ENCODE results near the gene TMEM208. TPM values are rescaled to one million over a fixed set of nuclear protein-coding genes. Genes with fewer than 3 reads are reported as not detected.

The TMEM208 gene
- total RNA-seq, 4 donors from 2014 or later: 24.4 to 36.0 (median 31.7) TPM

DNA sequence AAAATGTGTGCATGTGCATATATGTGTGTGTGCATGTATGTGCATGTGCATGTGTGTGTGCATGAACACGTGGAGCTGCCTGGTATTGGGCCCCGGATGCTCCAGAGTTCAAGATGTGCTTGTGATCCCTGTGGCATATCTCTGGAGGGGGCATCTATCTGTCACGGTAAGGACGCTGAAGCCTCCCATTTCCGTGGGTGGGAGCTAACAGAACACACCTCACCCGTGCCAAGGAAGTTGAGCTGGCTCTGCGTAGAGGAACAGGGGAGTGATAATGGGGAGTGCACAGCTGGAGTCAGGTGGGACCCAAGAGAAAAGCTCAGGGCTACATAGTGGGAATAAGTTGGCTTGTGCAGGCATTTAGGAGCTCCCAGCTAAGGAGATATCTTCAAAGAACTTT lies 15.3 kb upstream of the TMEM208 start:
- no peaks in the 10 kb centered on the region for H3K27me3 ChIP-seq
- no peak overlapping the region for H3K27ac ChIP-seq
- H3K4me3 ChIP-seq: no peak overlapping the region
- H3K36me3 ChIP-seq: no peaks in the 10 kb centered on the region
- WGBS, 2 donors: 61 to 74% methylated on average over 4 to 5 of the region's 7 CpGs
- intact Hi-C loops (cut with DNase I): no loop called here
- peaks cover 0 to 24% (median 6%) of the 10 kb centered on the region in 3 donors for H3K4me1 ChIP-seq
- no peaks in the 10 kb centered on the region for H3K9me3 ChIP-seq
- DNase-seq: no peak
- no peak for TF ChIP-seq POLR2A (IDR thresholded peaks at IDR 0.05)

DNA sequence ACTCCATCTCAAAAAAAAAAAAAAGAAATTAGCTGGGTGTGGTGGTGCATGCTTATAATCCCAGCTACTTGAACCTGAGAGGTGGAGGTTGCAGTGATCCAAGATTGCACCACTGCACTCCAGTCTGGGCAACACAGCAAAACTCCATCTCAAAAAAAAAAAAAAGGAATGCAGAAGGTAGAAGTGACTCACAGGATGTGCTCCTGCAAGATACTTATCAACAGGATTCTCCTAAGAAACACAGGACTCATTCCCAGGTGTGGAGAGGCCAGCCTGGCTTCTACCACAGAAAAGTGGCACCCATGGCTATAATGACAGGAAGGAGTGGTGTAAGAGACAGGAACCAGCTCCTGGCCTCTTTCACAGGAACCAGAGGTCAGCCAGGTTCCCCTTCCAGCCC lies 14.2 kb upstream of the TMEM208 start:
- DNase-seq: no peak
- intact Hi-C loops (cut with DNase I): no loop called here
- H3K27me3 ChIP-seq: no peaks in the 10 kb centered on the region
- no peaks in the 10 kb centered on the region for H3K9me3 ChIP-seq
- TF ChIP-seq, protein P1, sequence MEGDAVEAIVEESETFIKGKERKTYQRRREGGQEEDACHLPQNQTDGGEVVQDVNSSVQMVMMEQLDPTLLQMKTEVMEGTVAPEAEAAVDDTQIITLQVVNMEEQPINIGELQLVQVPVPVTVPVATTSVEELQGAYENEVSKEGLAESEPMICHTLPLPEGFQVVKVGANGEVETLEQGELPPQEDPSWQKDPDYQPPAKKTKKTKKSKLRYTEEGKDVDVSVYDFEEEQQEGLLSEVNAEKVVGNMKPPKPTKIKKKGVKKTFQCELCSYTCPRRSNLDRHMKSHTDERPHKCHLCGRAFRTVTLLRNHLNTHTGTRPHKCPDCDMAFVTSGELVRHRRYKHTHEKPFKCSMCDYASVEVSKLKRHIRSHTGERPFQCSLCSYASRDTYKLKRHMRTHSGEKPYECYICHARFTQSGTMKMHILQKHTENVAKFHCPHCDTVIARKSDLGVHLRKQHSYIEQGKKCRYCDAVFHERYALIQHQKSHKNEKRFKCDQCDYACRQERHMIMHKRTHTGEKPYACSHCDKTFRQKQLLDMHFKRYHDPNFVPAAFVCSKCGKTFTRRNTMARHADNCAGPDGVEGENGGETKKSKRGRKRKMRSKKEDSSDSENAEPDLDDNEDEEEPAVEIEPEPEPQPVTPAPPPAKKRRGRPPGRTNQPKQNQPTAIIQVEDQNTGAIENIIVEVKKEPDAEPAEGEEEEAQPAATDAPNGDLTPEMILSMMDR (IDR thresholded peaks at IDR 0.05): no peak
- TF ChIP-seq POLR2A (IDR thresholded peaks at IDR 0.05): no peak
- H3K4me3 ChIP-seq: no peak overlapping the region
- peaks cover 0 to 23% (median 6%) of the 10 kb centered on the region in 3 donors for H3K4me1 ChIP-seq
- H3K36me3 ChIP-seq: no peaks in the 10 kb centered on the region
- no peak overlapping the region for H3K27ac ChIP-seq

DNA sequence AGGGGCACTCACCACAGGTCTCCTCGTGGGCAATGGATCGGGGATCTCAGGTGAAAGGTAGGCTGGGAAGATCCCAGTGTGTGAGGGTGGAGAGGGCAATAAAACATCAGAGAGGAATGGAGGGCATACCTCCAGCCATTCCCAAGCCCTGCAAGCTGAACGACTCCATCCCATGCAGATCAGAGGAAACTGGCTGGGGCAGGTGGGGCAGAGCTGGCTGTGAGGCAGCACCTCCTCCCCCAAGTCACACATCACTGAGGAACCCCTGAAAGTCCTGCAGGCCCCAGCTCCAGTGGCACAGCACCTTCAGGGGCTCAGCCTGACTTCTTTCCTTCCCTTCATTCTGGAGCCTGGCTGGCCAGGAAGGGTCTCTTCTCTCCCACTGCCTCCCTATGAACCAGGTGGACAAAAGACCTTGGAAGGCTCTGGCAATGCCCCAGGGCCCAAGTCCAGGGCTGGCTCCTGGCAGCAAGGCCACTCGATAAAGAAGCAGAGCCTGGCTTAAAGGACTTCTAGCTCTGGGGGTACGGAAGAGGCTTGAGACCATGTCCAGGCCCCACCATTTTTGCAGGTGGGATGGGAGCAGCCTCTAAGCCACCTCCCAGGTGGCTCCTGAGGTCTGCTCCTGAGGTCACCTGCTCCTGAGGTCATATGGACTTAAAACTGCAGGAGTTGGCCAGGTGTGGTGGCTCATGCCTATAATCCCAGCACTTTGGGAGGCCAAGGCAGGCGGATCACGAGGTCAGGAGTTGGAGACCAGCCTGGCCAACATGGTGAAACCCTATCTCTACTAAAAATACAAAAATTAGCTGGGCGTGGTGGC lies 13.5 kb upstream of the TMEM208 start:
- Histone ChIP-seq H3K36me3 (no peaks in the 10 kb centered on the region), H3K9me3 (no peaks in the 10 kb centered on the region), H3K27ac (no peak overlapping the region), H3K4me1 (peaks cover 0 to 19% (median 6%) of the 10 kb centered on the region in 3 donors), H3K27me3 (no peaks in the 10 kb centered on the region), H3K4me3 (no peak overlapping the region)
- WGBS, 2 donors: 77 to 79% methylated on average over 6 of the region's 8 CpGs
- TF ChIP-seq, protein P1 (IDR thresholded peaks at IDR 0.05): no peak
- no peak for TF ChIP-seq POLR2A (IDR thresholded peaks at IDR 0.05)
- intact Hi-C loops (cut with DNase I): no loop called here
- no peak for DNase-seq

DNA sequence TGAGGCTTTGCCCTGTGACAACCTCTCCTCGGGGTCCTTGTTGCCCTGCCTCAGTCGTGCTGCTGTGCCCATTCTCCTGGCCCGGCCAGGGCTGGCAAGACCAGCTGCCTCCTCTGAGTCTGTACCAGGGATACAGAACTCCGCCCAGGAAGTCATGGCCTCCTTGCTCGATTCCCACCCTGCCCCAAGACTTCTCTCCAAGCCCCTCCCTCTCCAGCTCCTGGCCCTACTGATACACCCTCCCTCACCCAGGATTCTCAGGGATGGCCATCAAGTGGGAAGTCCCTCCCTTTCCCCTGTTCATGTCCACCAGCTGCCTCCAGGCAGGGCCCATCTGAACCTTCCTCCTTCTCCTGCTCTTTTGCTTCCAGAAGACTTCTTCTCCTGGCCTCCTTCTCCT lies 11.2 kb upstream of the TMEM208 start:
- intact Hi-C loops (cut with DNase I): no loop called here
- H3K27ac ChIP-seq: no peak overlapping the region
- TF ChIP-seq, protein P1 (IDR thresholded peaks at IDR 0.05): no peak
- TF ChIP-seq POLR2A (IDR thresholded peaks at IDR 0.05): no peak
- WGBS, 2 donors: 47 to 76% methylated on average over 4 to 5 of the region's 5 CpGs
- no peaks in the 10 kb centered on the region for H3K27me3 ChIP-seq
- H3K4me1 ChIP-seq: peaks cover 0 to 19% (median 6%) of the 10 kb centered on the region in 3 donors
- DNase-seq: no peak
- no peaks in the 10 kb centered on the region for H3K9me3 ChIP-seq
- H3K36me3 ChIP-seq: no peaks in the 10 kb centered on the region
- H3K4me3 ChIP-seq: no peak overlapping the region

DNA sequence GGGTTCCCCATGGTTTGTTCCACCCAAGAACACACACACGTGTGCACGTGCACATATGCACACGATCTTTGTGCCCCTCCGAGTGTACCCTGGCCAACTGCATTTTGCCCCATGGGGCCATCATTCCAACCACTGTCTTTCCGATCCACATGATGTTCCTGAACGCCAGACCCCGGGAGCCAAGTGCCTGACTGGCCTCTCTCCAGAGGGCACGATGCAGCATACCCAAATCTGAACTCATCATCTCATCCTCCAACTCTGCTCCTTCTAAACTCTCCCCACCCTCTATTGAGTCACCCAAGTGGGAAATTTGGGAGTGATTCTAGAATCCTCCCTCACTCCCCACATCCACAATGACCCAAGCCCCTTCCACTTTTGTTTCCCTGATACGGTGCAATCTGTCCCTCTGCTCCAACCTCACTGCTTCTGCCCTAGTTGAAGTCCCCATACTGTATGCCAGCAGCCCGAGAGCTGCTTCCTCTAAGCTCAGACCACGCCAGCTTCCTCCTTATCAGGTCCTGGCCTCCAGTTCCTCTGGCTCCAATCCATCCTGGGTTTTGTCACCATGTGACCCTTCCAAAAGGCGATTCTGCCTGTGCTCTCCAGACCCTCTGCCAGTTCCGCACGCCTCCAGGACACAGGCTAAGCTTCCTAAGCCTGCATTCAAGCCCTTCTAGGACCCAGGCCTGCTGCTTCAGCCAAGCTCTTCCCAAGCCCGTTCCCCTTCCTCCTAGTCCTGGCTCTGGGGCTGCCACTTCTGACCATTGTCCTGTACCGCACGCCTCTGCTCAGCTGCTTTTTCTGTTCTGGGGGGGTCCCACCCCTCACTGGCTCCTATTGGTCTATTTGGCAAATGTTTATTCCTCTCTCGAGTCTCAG lies 10.1 kb upstream of the TMEM208 start:
- Histone ChIP-seq H3K36me3 (no peaks in the 10 kb centered on the region), H3K4me1 (peaks cover 0 to 19% (median 6%) of the 10 kb centered on the region in 3 donors), H3K9me3 (no peaks in the 10 kb centered on the region), H3K27ac (peak overlapping the region in 3 of 4 donors; percentile 22 to 48 (median 39)), H3K27me3 (no peaks in the 10 kb centered on the region), H3K4me3 (no peak overlapping the region)
- 63 to 70% methylated on average over 18 of the region's 18 CpGs for WGBS, 2 donors
- intact Hi-C loops (cut with DNase I): no loop called here
- no peak for DNase-seq
- TF ChIP-seq, protein P1 (IDR thresholded peaks at IDR 0.05): no peak
- no peak for TF ChIP-seq POLR2A (IDR thresholded peaks at IDR 0.05)

Data from esophagus squamous epithelium (tissue), 5 donors.